Measurements from ENCODE around the gene B3GAT3.

Gene B3GAT3

GRCh38 chr11:62600367-62601121 is 21.2 kb downstream of the B3GAT3 start:
- ChIA-PET POLR2A (interaction anchor here (0.6 to 4.2 kb wide), 12 partner anchors 9 to 176 kb away, joined by 3 to 140 read pairs (median 9); partner anchors contain the start of genes B3GAT3, C11orf98, CSKMT and EEF1G), CTCF (interaction anchor here (1.0 to 2.4 kb wide), 5 partner anchors 10 to 206 kb away, joined by 3 to 12 read pairs (median 5); partner anchors contain the start of genes GANAB, ROM1 and TUT1)
- no peaks in the 10 kb centered on the region for H3K4me1 ChIP-seq (ENCODE audit: control insufficient read depth, insufficient read depth, low read length)
- H3K9me3 ChIP-seq (ENCODE audit: control insufficient read depth, insufficient read depth, low read depth, low read length) = no peaks in the 10 kb centered on the region
- H3K36me3 ChIP-seq (ENCODE audit: control insufficient read depth in 2 of 2, insufficient read depth in 1 of 2, low read length in 2 of 2) = peaks cover 17 to 68% of the 10 kb centered on the region in 2 experiments; a peak in 2 of 3 replicates
- H3K4me3 ChIP-seq (ENCODE audit: low read depth, low read length) = peak overlapping the region; percentile 91
- H3K27ac ChIP-seq (ENCODE audit: extremely low read depth, low read depth, low read length) = peak overlapping the region; percentile 95
- TF ChIP-seq ZNF776 (tag by site-specific recombination; IDR thresholded peaks at IDR 0.05; ENCODE audit: borderline replicate concordance) (no peak), ZBTB17 (tag by site-specific recombination; IDR thresholded peaks at IDR 0.05) (peak; percentile 61; the same call in 1 of the 2 replicates), HOXA7 (CRISPR knock-in tag; IDR thresholded peaks at IDR 0.05; ENCODE audit: borderline replicate concordance) (no peak), ZNF747 (tag by site-specific recombination; IDR thresholded peaks at IDR 0.05) (no peak), ZNF335 (tag by site-specific recombination; conservative IDR thresholded peaks at IDR 0.05) (peak; percentile 71), ZSCAN30 (tag by site-specific recombination; IDR thresholded peaks at IDR 0.05) (no peak), ZNF404 (tag by site-specific recombination; IDR thresholded peaks at IDR 0.05) (no peak), PRDM1 (tag by site-specific recombination; IDR thresholded peaks at IDR 0.05) (peak; percentile 95), ZNF830 (tag by site-specific recombination; IDR thresholded peaks at IDR 0.05; ENCODE audit: low read depth) (no peak), ZBTB11 (tag by site-specific recombination; conservative IDR thresholded peaks at IDR 0.05; ENCODE audit: low read depth) (no peak), ZNF324 (tag by site-specific recombination; IDR thresholded peaks at IDR 0.05) (no peak), ZNF792 (tag by site-specific recombination; IDR thresholded peaks at IDR 0.05) (0 out of 2 replicates have a peak, but pooled peaks have one; percentile 8), ZNF658 (tag by site-specific recombination; IDR thresholded peaks at IDR 0.05) (no peak), ZNF274 (IDR thresholded peaks at IDR 0.05; ENCODE audit: low read length) (no peak), ZNF274 (tag by site-specific recombination; IDR thresholded peaks at IDR 0.05; ENCODE audit: borderline replicate concordance) (no peak), ZNF585B (tag by site-specific recombination; IDR thresholded peaks at IDR 0.05) (no peak), KLF7 (tag by site-specific recombination; IDR thresholded peaks at IDR 0.05; ENCODE audit: borderline replicate concordance) (no peak), ZNF549 (tag by site-specific recombination; IDR thresholded peaks at IDR 0.05) (no peak), ZNF366 (tag by site-specific recombination; conservative IDR thresholded peaks at IDR 0.05) (peak; percentile 47), ZFHX2 (tag by site-specific recombination; conservative IDR thresholded peaks at IDR 0.05) (no peak), ZBTB1 (tag by site-specific recombination; IDR thresholded peaks at IDR 0.05) (no peak), ZNF37A (tag by site-specific recombination; IDR thresholded peaks at IDR 0.05) (no peak), ZNF639 (tag by site-specific recombination; IDR thresholded peaks at IDR 0.05) (no peak), ZNF311 (tag by site-specific recombination; IDR thresholded peaks at IDR 0.05; ENCODE audit: borderline replicate concordance) (no peak), ZNF529 (tag by site-specific recombination; IDR thresholded peaks at IDR 0.05; ENCODE audit: insufficient replicate concordance) (no peak), ZNF513 (tag by site-specific recombination; IDR thresholded peaks at IDR 0.05) (no peak), ZNF169 (tag by site-specific recombination; IDR thresholded peaks at IDR 0.05) (no peak), ZNF18 (tag by site-specific recombination; IDR thresholded peaks at IDR 0.05) (no peak), ZNF580 (tag by site-specific recombination; IDR thresholded peaks at IDR 0.05) (no peak)
